IgD-negative memory B cell (primary cell): ENCODE results near the gene RTP4. TPM values are rescaled to one million over a fixed set of nuclear protein-coding genes. Genes with fewer than 3 reads are reported as not detected.
"Not testable (repeated sequence)": the region's sequence is repeated elsewhere in the genome, so short reads cannot be mapped to it uniquely, and the experiment has no call there.

ENCODE experiments used
- H3K27ac Mint-ChIP-seq, 3 donors: one replicate each; pipeline ENCODE4 v1.8.0; 2020 to 2022; ENCODE audit warnings: mild to moderate bottlenecking in 3 of 3, mixed read lengths in 3 of 3, moderate library complexity in 1 of 3
- H3K27me3 Mint-ChIP-seq: one replicate; pipeline ENCODE4 v1.8.0; 2021; ENCODE audit warnings: mixed read lengths
- H3K36me3 Mint-ChIP-seq: one replicate; pipeline ENCODE4 v1.8.0; 2020; ENCODE audit warnings: mild to moderate bottlenecking, mixed read lengths
- H3K4me1 Mint-ChIP-seq, 3 donors: one replicate each; pipeline ENCODE4 v1.8.0; 2020 to 2022; ENCODE audit warnings: mixed read lengths in 3 of 3, mild to moderate bottlenecking in 1 of 3
- H3K4me3 Mint-ChIP-seq, 4 donors: one replicate each; pipeline ENCODE4 v1.8.0; 2020 to 2022; ENCODE audit warnings: mild to moderate bottlenecking in 4 of 4, mixed read lengths in 4 of 4, moderate library complexity in 3 of 4
- H3K9me3 Mint-ChIP-seq, 3 donors: one replicate each; pipeline ENCODE4 v1.8.0; 2020 to 2021; ENCODE audit warnings: mixed read lengths in 3 of 3, mild to moderate bottlenecking in 1 of 3
- polyA plus RNA-seq: library from polyadenylated mRNA; unstranded; fragments of 300-500 nt; fragmentation: Illumina TruSeq; gene quantifications from one replicate; pipeline ENCODE4 v1.2.3, GENCODE V29; 2021

RTP4 gene
- polyA plus RNA-seq, 1 donor from 2014 or later, result 5.9 TPM

- Mint-ChIP-seq H3K4me1 (no peaks in the 10 kb centered on the region), H3K36me3 (no peaks in the 10 kb centered on the region), H3K9me3 (no peaks in the 10 kb centered on the region), H3K27me3 (peaks cover 8% of the 10 kb centered on the region), H3K27ac (no peak overlapping the region), H3K4me3 (no peak overlapping the region)
These were observed 32.6 kb downstream of the RTP4 start for GRCh38 chr3:187400756-187401155.

GRCh38 chr3:187401856-187402255, 33.7 kb downstream of the RTP4 start:
- no peaks in the 10 kb centered on the region for H3K4me1 Mint-ChIP-seq
- no peaks in the 10 kb centered on the region for H3K36me3 Mint-ChIP-seq
- H3K4me3 Mint-ChIP-seq, result no peak overlapping the region
- peaks cover 8% of the 10 kb centered on the region for H3K27me3 Mint-ChIP-seq
- no peak overlapping the region for H3K27ac Mint-ChIP-seq
- no peaks in the 10 kb centered on the region for H3K9me3 Mint-ChIP-seq

- H3K9me3 Mint-ChIP-seq, result no peaks in the 10 kb centered on the region
- H3K27ac Mint-ChIP-seq, result no peak overlapping the region
- H3K27me3 Mint-ChIP-seq, result peaks cover 10% of the 10 kb centered on the region
- H3K36me3 Mint-ChIP-seq, result no peaks in the 10 kb centered on the region
- H3K4me1 Mint-ChIP-seq, result no peaks in the 10 kb centered on the region
- H3K4me3 Mint-ChIP-seq, result no peak overlapping the region
These were observed 35.6 kb downstream of the RTP4 start for GRCh38 chr3:187403768-187404288.

DNA sequence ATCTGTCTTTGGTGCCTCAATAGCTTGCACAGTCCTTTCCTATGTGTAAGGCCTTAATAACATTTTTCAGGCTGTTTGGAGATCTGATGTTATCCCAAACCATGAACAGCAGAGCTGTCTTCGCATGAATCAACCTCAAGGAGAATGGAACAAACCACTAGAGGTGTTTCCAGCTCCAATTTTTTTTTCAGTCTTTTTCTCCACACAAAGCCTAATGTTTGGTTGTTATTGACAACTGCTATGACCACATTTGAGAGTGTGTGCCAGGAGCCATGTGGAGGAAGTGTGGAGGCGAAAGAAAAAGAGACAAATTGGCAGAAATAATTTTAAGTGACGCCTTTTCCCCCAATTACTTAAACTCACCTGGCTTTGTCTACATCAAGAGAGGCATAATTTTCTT, 38.7 kb downstream of the RTP4 start:
- Mint-ChIP-seq H3K27me3 (peaks cover 12% of the 10 kb centered on the region), H3K36me3 (peaks cover under 1% of the 10 kb centered on the region), H3K4me1 (no peaks in the 10 kb centered on the region), H3K9me3 (no peaks in the 10 kb centered on the region), H3K27ac (no peak overlapping the region), H3K4me3 (no peak overlapping the region)

DNA sequence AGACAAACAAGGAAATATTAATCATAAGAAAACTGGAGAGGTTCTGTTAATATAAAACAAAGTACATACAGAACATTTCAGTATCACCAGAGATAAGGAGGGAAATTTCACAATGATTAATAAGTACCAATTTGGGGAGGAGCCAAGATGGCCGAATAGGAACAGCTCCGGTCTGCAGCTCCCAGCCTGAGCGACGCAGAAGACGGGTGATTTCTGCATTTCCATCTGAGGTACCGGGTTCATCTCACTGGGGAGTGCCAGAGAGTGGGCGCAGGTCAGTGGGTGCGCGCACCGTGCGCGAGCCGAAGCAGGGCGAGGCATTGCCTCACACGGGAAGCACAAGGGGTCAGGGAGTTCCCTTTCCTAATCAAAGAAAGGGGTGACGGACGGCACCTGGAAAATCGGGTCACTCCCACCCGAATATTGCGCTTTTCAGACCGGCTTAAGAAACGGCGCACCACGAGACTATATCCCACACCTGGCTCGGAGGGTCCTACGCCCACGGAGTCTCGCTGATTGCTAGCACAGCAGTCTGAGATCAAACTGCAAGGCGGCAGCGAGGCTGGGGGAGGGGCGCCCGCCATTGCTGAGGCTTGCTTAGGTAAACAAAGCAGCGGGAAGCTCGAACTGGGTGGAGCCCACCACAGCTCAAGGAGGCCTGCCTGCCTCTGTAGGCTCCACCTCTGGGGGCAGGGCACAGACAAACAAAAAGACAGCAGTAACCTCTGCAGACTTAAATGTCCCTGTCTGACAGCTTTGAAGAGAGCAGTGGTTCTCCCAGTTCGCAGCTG, 44.0 kb downstream of the RTP4 start:
- H3K36me3 Mint-ChIP-seq, H3K4me1 Mint-ChIP-seq, H3K4me3 Mint-ChIP-seq: not testable (repeated sequence)

More for the DNA sequence above, 44.0 kb downstream of the RTP4 start:
- H3K27ac Mint-ChIP-seq, H3K9me3 Mint-ChIP-seq: not testable (repeated sequence)
- peaks cover 12% of the 10 kb centered on the region for H3K27me3 Mint-ChIP-seq

Other genes with a start within 250 kb of the RTP4 start
- 15.0 TPM for gene RPL39L, start 228.9 kb upstream of the RTP4 start, polyA plus RNA-seq
- gene RTP1, start 170.9 kb upstream of the RTP4 start, polyA plus RNA-seq, result not detected
- not detected for gene MASP1, start 76.6 kb upstream of the RTP4 start, polyA plus RNA-seq